ENCODE measurements around the gene RDH16.
"Not testable (repeated sequence)": the region's sequence is repeated elsewhere in the genome, so short reads cannot be mapped to it uniquely, and the experiment has no call there.

RDH16 gene

GRCh38 chr12:56931474-56931978, 25.9 kb downstream of the RDH16 start:
- Histone ChIP-seq H3K9ac (ENCODE audit: low read depth, low read length) (no peak overlapping the region), H3K9me3 (ENCODE audit: control insufficient read depth, insufficient read depth, low read length) (no peaks in the 10 kb centered on the region), H3K4me1 (ENCODE audit: insufficient read depth, low read length) (peaks cover 7% of the 10 kb centered on the region; the same call in 1 of the 2 replicates), H3K36me3 (ENCODE audit: insufficient read depth, low read length) (no peaks in the 10 kb centered on the region)

GRCh38 chr12:56930241-56930640, 27.2 kb downstream of the RDH16 start:
- Histone ChIP-seq H3K9me3 (ENCODE audit: control insufficient read depth, insufficient read depth, low read length) (no peaks in the 10 kb centered on the region), H3K4me1 (ENCODE audit: insufficient read depth, low read length) (peaks cover 7% of the 10 kb centered on the region; the same call in 1 of the 2 replicates), H3K36me3 (ENCODE audit: insufficient read depth, low read length) (no peaks in the 10 kb centered on the region), H3K9ac (ENCODE audit: low read depth, low read length) (no peak overlapping the region)

GRCh38 chr12:56929780-56930179, 27.6 kb downstream of the RDH16 start:
- H3K9me3 ChIP-seq (ENCODE audit: control insufficient read depth, insufficient read depth, low read length) = no peaks in the 10 kb centered on the region
- H3K4me1 ChIP-seq (ENCODE audit: insufficient read depth, low read length) = peaks cover 7% of the 10 kb centered on the region; the same call in 1 of the 2 replicates
- H3K9ac ChIP-seq (ENCODE audit: low read depth, low read length) = no peak overlapping the region
- H3K36me3 ChIP-seq (ENCODE audit: insufficient read depth, low read length) = no peaks in the 10 kb centered on the region

- H3K9me3 ChIP-seq (ENCODE audit: control insufficient read depth, insufficient read depth, low read length) = no peaks in the 10 kb centered on the region
- H3K36me3 ChIP-seq (ENCODE audit: insufficient read depth, low read length) = no peaks in the 10 kb centered on the region
- peaks cover 7% of the 10 kb centered on the region; the same call in 1 of the 2 replicates for H3K4me1 ChIP-seq (ENCODE audit: insufficient read depth, low read length)
- H3K9ac ChIP-seq (ENCODE audit: low read depth, low read length) = no peak overlapping the region
Measured at GRCh38 chr12:56928262-56928661, 29.1 kb downstream of the RDH16 start.

- H3K9me3 ChIP-seq (ENCODE audit: control insufficient read depth, insufficient read depth, low read length) = no peaks in the 10 kb centered on the region
- peaks cover 7% of the 10 kb centered on the region; the same call in 1 of the 2 replicates for H3K4me1 ChIP-seq (ENCODE audit: insufficient read depth, low read length)
- no peak overlapping the region for H3K9ac ChIP-seq (ENCODE audit: low read depth, low read length)
- no peaks in the 10 kb centered on the region for H3K36me3 ChIP-seq (ENCODE audit: insufficient read depth, low read length)
Measured at GRCh38 chr12:56927281-56927680, 30.1 kb downstream of the RDH16 start.

- no peaks in the 10 kb centered on the region for H3K4me1 ChIP-seq (ENCODE audit: insufficient read depth, low read length)
- no peak overlapping the region for H3K9ac ChIP-seq (ENCODE audit: low read depth, low read length)
- no peaks in the 10 kb centered on the region for H3K36me3 ChIP-seq (ENCODE audit: insufficient read depth, low read length)
- H3K9me3 ChIP-seq (ENCODE audit: control insufficient read depth, insufficient read depth, low read length) = 0 out of 2 replicates have a peak, but pooled peaks cover 2% of the 10 kb centered on the region
Measured at GRCh38 chr12:56922031-56922430, 35.4 kb downstream of the RDH16 start.

GRCh38 chr12:56921346-56921745, 36.1 kb downstream of the RDH16 start:
- Histone ChIP-seq H3K4me1 (ENCODE audit: insufficient read depth, low read length) (no peaks in the 10 kb centered on the region), H3K9me3 (ENCODE audit: control insufficient read depth, insufficient read depth, low read length) (0 out of 2 replicates have a peak, but pooled peaks cover 2% of the 10 kb centered on the region), H3K36me3 (ENCODE audit: insufficient read depth, low read length) (no peaks in the 10 kb centered on the region), H3K9ac (ENCODE audit: low read depth, low read length) (no peak overlapping the region)

GRCh38 chr12:56918139-56918538, 39.3 kb downstream of the RDH16 start:
- H3K36me3 ChIP-seq (ENCODE audit: insufficient read depth, low read length); H3K4me1 ChIP-seq (ENCODE audit: insufficient read depth, low read length); H3K9me3 ChIP-seq (ENCODE audit: control insufficient read depth, insufficient read depth, low read length); H3K9ac ChIP-seq (ENCODE audit: low read depth, low read length): not testable (repeated sequence)

- 0 out of 2 replicates have a peak, but pooled peaks cover 2% of the 10 kb centered on the region for H3K9me3 ChIP-seq (ENCODE audit: control insufficient read depth, insufficient read depth, low read length)
Measured at GRCh38 chr12:56916996-56917333, 40.4 kb downstream of the RDH16 start.

GRCh38 chr12:56916296-56916995, 41.0 kb downstream of the RDH16 start:
- H3K36me3 ChIP-seq (ENCODE audit: insufficient read depth, low read length) = no peaks in the 10 kb centered on the region
- no peak overlapping the region for H3K9ac ChIP-seq (ENCODE audit: low read depth, low read length)
- H3K9me3 ChIP-seq (ENCODE audit: control insufficient read depth, insufficient read depth, low read length) = 0 out of 2 replicates have a peak, but pooled peaks cover 2% of the 10 kb centered on the region
- no peaks in the 10 kb centered on the region for H3K4me1 ChIP-seq (ENCODE audit: insufficient read depth, low read length)

More at GRCh38 chr12:56916996-56917333, 40.4 kb downstream of the RDH16 start:
- H3K4me1 ChIP-seq (ENCODE audit: insufficient read depth, low read length) = no peaks in the 10 kb centered on the region
- no peak overlapping the region for H3K9ac ChIP-seq (ENCODE audit: low read depth, low read length)
- H3K36me3 ChIP-seq (ENCODE audit: insufficient read depth, low read length) = no peaks in the 10 kb centered on the region

GRCh38 chr12:56914724-56915123, 42.7 kb downstream of the RDH16 start:
- Histone ChIP-seq H3K4me1 (ENCODE audit: insufficient read depth, low read length) (no peaks in the 10 kb centered on the region), H3K36me3 (ENCODE audit: insufficient read depth, low read length) (no peaks in the 10 kb centered on the region), H3K9me3 (ENCODE audit: control insufficient read depth, insufficient read depth, low read length) (peaks cover 6% of the 10 kb centered on the region; the same call in 1 of the 2 replicates), H3K9ac (ENCODE audit: low read depth, low read length) (no peak overlapping the region)

GRCh38 chr12:56914256-56914655, 43.2 kb downstream of the RDH16 start:
- Histone ChIP-seq H3K4me1 (ENCODE audit: insufficient read depth, low read length) (no peaks in the 10 kb centered on the region), H3K9me3 (ENCODE audit: control insufficient read depth, insufficient read depth, low read length) (peaks cover 6% of the 10 kb centered on the region; the same call in 1 of the 2 replicates), H3K9ac (ENCODE audit: low read depth, low read length) (no peak overlapping the region), H3K36me3 (ENCODE audit: insufficient read depth, low read length) (no peaks in the 10 kb centered on the region)

GRCh38 chr12:56909403-56909802, 48.0 kb downstream of the RDH16 start:
- not testable (repeated sequence) for H3K9ac ChIP-seq (ENCODE audit: low read depth, low read length); H3K4me1 ChIP-seq (ENCODE audit: insufficient read depth, low read length); H3K9me3 ChIP-seq (ENCODE audit: control insufficient read depth, insufficient read depth, low read length); H3K36me3 ChIP-seq (ENCODE audit: insufficient read depth, low read length)

GRCh38 chr12:56908136-56908535, 49.3 kb downstream of the RDH16 start:
- no peaks in the 10 kb centered on the region for H3K4me1 ChIP-seq (ENCODE audit: insufficient read depth, low read length)
- peaks cover 8% of the 10 kb centered on the region for H3K9me3 ChIP-seq (ENCODE audit: control insufficient read depth, insufficient read depth, low read length)
- no peaks in the 10 kb centered on the region for H3K36me3 ChIP-seq (ENCODE audit: insufficient read depth, low read length)
- H3K9ac ChIP-seq (ENCODE audit: low read depth, low read length) = no peak overlapping the region

- H3K9ac ChIP-seq (ENCODE audit: low read depth, low read length) = no peak overlapping the region
Measured at GRCh38 chr12:56905852-56906251, 51.6 kb downstream of the RDH16 start.

More at GRCh38 chr12:56905852-56906251, 51.6 kb downstream of the RDH16 start:
- no peaks in the 10 kb centered on the region for H3K4me1 ChIP-seq (ENCODE audit: insufficient read depth, low read length)
- H3K9me3 ChIP-seq (ENCODE audit: control insufficient read depth, insufficient read depth, low read length) = peaks cover 8% of the 10 kb centered on the region
- H3K36me3 ChIP-seq (ENCODE audit: insufficient read depth, low read length) = no peaks in the 10 kb centered on the region
